DMS153 (cell line): ENCODE data around the gene WDR59.
"Not testable (repeated sequence)": the region's sequence is repeated elsewhere in the genome, so short reads cannot be mapped to it uniquely, and the experiment has no call there.

Source experiments
- DNase-seq: peaks from one replicate; lab custom pipeline; 2025; lab: John Stamatoyannopoulos, UW

The WDR59 gene

DNA sequence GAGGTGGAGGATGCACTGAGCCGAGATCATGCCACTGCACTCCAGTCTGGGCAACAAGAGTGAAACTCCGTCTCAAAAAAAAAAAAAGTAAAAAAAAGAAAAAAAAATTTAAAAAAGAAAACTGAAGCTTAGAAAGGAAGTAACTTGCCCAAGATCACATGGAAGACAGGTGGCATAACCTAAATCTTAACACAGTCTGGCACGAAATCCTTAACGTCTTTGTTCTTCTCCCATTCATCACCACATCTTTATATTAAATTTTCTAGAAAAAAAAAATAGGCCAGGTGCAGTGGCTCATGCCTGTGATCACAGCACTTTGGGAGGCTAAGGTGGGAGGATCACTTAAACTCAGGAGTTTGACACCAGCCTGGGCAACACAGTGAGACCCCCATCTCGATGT lies 9.3 kb downstream of the WDR59 start:
- DNase-seq = no peak

DNA sequence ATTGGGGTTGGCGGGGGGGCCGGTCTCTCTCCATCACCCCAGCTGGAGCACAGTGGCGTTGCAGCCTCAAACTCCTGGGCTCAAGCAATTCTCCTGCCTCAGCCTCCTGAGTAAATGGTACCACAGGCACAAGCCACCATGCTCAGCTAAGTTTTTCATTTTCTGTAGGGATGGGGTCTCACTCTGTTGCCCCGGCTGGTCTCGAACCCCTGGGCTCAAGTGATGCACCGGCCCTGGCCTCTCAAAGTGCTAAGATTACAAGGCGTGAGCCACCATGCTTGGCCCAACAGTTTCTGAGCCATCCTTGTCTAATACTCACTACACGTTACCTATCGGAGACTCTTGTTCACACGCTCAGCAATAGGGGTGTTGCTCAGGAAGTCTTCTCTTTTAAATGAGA lies 11.6 kb downstream of the WDR59 start:
- no peak for DNase-seq

DNA sequence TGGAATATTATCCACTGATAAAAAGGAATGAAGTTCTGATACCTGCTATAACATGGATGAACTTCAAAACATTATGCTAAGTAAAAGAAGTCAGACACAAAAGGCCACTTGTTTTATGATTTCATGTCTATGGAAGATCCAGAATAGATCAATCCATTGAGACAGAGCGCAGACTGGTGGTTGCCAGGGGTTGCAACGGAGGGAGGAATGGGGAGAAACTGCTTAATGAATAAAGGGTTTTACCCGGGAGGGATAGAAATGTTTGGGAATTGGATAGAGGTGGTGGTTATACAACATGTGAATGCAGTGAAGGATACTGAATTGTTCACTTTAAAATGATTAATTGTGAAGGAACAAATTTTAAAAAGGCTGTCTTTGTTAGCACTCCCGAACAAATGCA lies 30.2 kb downstream of the WDR59 start:
- DNase-seq = no peak

DNA sequence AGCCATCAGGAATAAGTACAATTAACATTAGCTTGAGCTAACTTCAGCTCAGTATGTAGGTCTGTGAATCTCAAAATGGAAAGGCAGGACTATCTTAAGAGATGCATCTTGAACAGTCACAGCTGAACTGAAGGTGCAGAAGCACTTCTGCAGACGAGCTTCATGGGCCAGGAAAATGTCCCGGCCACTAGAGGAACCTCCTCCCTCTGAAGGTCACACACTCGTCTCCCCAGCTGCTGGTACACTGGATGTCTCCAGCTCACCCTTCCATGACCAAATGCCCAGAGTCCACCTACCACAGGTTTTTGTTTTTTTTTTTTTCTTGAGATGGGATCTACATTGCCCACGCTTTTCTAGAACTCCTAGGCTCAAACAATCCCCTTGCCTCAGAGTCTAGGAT lies 33.2 kb downstream of the WDR59 start:
- no peak for DNase-seq

DNA sequence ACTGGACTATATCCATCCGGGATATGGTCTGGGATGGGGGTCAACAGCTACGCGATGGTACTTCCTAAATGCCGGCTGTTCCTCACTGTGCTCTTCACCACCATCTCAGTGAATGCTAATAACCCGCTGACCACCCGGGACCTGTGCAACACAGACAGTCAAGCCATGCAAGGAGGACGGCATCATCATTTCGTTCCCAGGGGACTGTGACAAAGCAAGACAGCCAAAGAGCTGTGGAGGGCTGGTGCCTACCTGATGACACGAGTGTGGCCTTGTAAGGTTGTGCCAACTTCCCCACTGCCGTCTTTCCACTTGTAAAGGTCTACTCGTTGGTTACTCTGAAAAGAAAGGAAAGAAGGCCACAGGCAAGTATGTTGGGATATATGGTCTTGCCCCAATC lies 33.7 kb downstream of the WDR59 start:
- DNase-seq = no peak

DNA sequence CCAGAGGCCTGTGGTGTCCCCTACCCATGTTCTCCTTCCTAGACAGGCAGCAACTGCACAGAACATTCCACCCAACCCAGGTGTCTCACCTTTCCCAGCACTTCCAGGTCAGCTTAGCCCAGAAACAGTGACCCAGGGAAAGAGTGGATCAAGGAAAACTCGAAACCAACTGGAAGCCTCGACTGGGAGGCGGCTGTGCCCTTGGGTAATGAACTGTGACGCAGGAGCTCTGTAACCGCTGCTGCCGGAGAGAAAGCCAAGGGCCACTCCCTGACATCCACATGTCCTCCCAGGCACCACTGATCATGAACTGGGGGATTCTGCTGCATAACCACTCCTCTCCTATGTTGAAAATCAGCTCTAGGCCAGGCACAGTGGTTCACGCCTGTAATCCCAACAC lies 34.4 kb downstream of the WDR59 start:
- DNase-seq = no peak

DNA sequence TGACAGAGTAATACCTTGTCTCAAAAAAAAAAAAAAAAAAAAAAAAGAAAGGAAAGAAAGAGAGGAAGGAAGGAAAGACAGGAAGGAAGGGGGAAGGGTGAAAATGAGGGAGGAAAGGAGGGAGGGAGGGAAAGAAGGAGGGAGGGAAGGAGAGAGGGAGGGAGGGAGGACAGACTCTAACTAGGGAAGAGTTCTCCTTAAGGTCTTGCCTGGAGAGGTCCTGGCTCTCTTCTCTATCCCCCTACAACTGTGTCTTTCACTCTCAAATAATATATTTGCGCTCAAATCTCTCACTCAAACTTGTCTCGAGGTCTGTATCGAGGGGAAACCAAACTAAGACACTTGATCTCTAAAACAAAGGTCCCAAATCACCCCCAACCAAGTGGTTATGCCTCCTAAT lies 35.6 kb downstream of the WDR59 start:
- no peak for DNase-seq

DNA sequence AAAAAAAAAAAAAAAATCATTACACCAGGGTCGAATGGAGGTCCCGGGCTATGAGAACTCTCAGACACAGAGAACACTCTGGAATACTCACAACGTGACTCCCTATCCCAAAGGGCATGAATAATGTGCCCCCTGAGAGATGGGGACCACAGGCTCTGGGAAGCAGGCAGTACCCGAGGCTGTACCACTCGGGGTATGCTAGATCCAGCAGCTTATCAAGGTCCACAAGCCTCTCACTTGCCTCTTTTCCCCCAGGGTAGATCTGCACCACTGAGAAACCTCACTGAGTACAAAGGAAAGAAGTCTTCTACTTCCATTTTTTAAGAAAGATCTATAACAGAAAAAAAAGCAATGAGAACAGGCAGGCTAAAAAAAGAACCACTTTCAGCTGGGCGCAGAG lies 40.5 kb downstream of the WDR59 start:
- DNase-seq = no peak

DNA sequence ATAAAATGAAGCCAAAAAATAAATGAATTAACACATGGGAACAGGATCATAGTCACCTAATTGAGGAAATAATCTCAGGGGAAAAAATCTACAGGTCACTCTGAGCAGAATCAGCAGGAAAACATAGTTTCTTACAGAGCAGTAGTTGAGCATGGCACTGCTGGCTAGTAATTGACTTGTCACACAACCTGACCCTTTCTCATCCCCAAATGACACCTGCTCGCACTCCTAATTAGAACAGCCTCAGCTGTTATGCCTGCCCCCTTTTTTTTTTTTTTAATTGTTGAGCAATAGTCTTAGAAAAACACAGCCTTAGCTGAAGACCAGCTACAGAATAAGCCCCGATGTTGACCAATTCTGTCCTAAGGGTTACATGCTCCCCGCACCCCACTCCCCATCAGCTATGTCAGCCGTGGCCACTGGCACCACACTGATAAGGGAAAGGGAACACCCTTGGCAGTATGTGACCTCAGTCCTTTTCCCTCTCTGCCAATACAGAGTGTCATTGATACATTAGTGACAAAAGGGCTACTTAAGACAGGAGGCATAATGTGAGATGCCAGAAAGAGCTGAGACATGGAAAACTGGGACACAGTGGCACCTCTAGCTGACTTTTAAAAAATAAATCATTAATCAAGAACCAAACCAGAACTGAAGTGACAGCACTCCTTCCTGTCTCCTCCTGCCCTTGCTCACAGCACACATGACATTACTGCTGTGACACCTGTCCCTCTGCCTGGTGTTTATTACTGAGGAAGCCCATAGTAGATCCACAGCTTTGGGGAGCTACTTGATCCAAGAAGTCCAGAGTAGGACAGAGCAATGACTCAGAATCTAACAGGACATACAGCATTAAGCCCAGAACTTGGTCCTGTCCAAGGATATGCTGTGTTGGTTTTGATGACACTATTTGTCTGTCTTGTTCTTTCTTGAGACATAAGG lies 41.7 kb downstream of the WDR59 start:
- DNase-seq = no peak

DNA sequence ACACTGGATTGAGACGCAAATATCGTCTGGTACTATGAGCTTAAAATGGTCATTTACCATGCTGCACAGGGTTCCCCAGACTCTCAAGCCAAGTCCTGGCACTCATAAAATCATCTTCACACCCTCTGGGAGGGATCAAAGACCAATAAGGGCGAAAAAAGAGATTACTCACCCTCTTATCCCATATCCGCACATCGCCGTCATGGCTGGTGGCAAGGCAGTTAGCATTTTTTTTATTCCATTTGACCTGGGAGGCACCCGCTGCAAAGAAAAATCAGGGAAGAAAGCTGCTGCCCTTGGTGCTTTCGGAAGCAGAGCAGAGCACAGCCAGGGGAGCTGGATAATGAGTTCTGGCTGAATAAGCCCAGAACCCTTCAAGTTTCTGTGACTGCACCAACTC lies 42.4 kb downstream of the WDR59 start:
- no peak for DNase-seq

DNA sequence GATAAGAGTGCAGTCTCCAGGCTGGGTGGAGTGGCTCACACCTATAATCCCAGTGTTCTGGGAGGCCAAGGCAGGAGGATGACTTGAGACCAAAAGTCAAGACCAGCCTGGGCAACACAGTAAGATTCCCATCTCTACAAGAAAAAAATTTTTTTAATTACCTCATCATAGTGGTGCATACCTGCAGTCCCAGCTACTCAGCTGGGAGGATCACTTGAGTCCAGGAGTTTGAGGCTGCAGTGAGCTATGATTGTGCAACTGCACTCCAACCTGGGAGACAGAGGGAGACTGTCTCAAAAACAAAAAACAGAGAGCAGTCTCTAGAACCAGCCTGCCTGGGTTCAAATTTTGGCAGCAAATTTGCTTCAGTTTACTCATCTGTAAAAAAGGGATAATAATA lies 45.2 kb downstream of the WDR59 start:
- no peak for DNase-seq

DNA sequence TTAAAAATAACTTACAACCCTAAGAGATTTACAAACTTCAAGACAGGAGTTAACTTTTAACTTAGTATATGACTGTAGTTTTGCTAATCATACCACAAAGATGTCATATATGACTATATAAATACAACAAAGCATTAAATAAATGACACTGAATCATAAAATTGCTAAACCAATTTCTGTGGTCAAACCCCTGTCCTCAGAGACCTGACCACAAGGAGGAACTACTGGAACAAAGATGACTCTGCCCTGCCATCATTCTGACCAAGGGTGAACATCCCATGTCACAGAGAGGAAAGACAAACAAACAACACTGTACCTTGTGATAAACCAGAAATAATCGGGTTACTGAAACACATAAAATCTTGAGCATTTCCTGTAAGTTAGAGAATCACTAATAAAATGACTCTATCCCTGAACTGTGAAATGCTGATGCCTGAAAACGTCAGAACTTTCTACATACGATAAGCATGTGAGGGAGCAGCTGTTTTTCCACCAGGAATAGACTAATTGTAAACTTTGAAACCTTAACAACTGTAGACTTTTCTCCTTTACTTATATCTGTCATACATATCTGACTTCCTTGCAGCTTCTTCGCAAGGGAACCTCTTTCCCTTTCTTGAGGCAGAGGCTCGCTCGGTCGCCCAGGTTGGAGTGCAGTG lies 47.9 kb downstream of the WDR59 start:
- no peak for DNase-seq

DNA sequence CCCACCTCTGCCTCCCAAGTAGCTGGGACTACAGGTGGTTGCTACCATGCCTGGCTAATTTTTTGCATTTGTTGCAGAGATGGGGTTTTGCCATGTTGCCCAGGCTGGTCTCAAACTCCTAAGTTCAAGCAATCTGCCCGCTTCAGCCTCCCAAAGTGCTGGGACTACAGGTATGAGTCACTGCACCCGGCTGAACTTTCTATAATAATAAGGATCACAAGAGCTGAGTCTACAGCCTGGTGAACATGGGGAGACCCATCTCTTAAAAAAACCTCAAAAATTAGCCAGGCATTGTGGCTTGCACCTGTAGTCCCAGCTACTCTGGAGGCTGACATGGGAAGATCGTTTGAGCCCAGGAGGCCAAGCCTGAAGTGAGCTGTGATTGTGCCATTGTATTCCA lies 53.5 kb downstream of the WDR59 start:
- DNase-seq = no peak

DNA sequence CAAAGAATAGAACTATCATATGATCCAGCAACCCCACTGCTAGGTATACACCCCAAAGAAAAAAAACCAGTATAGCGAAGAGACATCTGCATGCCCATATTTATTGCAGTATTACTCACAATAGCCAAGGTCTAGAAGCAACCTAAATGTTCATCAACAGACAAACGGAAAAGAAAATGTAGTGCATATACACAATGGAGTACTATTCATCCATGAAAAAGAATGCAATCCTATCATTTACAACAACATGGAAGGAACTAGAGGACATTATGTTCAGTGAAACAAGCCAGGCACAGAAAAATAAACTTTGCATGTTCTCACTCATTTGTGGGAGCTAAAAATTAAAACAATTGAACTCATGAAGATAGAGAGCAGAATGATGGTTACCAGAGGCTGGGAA lies 55.3 kb downstream of the WDR59 start:
- DNase-seq = no peak

DNA sequence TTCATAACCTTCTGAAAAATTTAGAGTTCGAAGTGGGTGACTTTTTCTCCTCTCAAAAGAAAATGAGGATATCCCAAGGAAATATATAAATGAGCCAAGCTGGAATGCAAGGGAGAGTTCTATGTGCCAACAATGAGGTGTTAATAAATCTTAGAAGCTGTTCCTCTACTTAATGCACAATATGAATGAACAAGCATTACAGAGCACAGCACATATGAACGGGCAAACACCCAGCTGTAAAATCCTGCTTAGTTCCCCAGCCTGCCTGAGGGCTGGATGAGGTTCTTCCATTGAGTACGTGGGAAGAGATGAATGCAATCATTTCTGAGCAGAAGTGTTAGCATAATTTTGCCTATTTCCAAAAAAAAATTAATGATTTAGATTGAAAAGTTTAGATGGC lies 58.1 kb downstream of the WDR59 start:
- DNase-seq = no peak

DNA sequence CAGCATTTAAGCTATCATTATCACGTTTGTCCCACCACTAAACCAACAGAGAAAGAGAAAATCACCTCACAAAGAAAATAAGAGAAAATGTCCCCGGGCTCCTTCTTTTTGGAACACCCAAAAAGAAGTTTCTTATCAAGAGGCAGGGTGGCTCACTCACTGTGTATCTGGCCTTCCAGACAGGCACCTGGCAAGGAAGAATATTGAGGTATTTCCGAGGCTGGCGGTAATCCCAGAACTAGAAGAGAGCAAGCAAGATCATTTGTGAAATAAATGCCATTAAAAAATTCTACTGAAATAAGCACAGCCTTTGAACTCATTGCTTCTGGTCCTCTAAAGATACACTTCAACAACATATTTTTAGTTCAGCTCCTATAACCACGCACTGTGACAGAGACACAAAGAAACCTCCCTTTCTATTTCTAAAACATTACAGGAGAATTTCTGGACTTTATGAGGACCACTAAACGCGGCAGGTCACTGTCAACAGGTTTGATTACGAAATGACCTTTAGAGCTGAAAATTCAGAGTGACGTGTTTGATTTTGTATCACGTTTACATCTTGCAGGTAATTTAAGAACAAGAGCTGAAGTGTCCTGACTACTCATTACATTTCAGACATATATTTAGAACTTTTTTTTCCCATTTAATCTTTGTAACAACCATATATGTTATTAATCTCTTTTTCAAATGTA lies 61.0 kb downstream of the WDR59 start:
- no peak for DNase-seq

DNA sequence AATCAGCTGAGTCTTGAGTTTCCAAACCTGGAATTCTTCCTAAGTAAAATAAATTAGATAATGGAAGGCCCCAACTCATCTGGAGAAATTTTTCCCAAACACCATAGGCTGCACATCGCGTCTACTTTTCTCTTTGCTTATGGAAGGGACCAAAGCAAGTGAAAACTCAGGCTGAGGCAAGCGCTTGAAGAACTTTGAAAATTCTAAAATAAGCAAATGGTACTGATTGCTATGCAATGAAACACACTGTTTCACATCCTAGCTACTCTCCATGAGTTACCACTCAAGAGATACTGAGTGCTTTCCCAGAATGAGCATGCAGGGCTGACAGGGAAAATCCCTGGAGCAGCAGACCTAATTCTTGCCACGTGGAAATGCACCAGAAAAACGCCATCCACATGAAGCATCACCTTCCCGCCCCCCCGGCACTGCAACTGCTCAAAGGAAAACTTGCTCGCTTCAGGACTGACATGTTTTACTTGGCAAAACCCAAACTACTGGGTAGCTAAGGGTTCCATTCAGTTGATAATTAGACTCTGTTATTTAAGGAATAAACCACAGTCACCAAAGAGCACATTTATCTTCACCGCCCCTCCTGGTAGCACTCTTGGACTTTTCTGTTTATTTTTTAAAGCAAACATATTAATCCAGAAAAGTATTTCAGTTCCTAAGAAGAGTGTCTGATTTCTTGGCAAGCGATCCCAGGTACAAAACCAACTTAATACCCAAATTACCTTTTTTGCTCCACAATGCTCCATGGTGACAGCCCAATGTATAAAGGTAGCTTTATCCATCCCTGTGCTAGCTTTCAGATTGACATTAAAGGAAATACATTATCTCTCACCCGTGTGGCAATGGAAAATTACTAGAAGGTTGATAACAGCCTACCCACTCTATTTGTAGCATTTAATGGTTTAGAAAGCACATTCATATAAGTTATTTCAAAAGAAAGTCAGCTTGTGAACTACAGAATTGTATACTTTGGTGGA lies 62.5 kb downstream of the WDR59 start:
- no peak for DNase-seq

DNA sequence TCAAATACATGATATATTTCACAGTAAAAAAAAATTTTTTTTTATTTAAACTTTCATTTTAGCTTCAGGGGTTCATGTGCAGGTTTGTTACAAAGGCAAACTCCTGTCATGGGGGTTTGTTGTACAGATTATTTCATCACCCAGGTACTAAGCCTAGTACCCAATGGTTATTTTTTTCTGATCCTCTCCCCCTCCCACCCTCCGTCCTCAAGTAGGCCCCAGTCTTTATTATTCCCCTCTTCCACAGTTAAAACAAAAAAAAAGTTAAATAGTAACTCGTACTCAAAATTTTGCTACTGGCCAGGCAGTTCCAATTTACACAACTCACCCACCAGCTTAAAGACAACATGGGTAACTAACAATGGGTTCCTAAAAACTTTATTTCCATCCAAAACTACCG lies 63.9 kb downstream of the WDR59 start:
- DNase-seq = no peak

DNA sequence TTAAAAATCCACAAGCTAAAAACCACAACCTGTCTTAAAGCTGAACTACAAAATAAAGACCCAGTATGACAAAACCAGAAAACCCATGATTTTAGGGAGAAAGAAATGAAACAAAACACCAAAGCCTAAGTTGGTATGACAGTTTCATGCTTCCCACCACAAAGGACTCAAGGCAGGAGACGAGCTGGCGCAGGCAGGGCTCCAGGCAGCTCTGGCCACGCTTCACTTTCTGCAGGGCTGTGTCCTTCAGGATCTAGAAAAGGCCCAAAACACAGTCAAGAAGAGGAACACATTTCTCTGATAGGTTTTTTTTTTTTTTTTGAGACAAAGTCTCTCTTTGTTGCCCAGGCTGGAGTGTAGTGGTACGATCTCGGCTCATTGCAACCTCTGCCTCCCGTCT lies 75.3 kb downstream of the WDR59 start:
- DNase-seq = no peak

DNA sequence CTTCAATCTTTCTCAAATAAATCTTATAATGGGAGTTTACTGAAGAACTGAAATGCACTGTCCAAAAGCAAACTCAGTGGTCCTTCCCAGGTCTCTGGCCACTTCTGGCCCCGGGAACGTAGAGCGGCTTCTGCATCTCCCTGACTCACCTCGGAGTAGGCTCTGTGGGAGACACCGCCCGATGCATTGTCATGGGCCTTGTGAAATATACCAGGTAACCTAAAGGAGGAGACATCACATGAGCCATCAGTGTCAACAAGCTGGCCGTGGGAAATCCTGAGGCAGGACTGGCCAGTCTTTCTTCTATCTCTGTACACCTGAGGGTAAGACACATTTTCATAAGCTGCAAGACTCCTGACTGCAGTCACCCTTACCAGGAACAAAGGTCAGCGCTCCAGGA lies 76.2 kb downstream of the WDR59 start:
- not testable (repeated sequence) for DNase-seq

DNA sequence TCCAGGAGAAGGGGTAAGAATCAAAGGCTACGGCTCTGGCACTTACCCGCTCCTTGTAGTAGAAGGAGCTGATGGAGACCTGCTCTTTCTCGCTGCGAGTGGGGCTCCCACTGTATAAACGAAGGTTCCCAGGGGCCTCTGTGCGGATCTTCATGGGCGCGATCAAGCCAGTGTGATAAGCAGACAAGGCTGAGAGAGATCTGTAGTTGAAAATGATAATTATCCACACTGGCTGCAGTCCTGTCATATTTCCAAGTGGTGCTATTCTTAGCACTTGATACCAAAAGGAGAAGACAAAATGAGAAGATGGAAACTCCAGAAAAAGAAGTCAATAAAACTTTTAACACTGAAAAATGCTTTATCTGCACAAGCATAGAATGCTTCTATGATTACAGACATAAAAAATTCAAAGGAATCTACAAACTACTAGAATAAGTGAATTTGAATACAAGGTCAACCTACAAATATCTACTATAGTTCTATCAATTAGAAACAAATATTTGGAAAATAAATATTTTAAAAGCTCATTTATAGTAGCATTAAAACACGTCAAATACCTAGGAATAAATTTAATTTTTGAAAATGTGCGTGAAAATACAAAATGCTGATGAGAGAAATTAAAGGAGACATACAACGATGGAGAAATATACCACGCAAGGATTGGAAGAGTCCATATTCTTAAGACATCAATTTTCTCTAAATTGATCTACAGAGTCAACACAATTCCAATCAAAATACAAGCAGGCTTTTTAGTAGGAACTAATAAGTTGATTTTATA lies 80.8 kb downstream of the WDR59 start:
- DNase-seq = no peak
